ENCODE measurements around the gene INF2.

DNA sequence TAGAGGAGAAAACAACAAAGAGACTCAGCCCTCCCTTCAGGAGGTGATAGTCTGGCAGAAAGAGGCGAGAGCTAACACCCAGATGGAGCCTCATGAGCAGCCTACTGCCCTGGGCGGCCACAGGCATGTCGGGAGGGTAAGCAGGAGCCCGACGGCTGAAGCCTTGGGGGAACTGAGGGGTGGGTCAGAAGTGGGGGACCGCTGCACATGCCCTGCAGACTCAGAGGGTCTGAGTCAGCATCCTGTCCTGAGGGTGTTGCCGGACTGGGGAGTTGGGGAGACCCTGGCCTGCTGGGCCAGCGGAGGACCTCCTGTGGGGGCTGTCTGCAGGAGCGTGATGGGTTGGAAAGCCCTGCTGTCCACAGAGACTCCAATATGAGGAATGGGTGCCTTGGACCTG lies 15.9 kb upstream of the INF2 start:
- TF ChIP-seq POLR2AphosphoS5 (IDR thresholded peaks at IDR 0.05; ENCODE audit: insufficient read depth, low read depth, low read length) (no peak), EZH2 (IDR thresholded peaks at IDR 0.05; ENCODE audit: borderline replicate concordance, low read depth, low read length, severe bottlenecking) (no peak), POLR2A (IDR thresholded peaks at IDR 0.05; ENCODE audit: low read depth, low read length) (no peak)
- TF ChIP-seq, protein P1, sequence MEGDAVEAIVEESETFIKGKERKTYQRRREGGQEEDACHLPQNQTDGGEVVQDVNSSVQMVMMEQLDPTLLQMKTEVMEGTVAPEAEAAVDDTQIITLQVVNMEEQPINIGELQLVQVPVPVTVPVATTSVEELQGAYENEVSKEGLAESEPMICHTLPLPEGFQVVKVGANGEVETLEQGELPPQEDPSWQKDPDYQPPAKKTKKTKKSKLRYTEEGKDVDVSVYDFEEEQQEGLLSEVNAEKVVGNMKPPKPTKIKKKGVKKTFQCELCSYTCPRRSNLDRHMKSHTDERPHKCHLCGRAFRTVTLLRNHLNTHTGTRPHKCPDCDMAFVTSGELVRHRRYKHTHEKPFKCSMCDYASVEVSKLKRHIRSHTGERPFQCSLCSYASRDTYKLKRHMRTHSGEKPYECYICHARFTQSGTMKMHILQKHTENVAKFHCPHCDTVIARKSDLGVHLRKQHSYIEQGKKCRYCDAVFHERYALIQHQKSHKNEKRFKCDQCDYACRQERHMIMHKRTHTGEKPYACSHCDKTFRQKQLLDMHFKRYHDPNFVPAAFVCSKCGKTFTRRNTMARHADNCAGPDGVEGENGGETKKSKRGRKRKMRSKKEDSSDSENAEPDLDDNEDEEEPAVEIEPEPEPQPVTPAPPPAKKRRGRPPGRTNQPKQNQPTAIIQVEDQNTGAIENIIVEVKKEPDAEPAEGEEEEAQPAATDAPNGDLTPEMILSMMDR (IDR thresholded peaks at IDR 0.05; ENCODE audit: extremely low read depth in 1 of 2, insufficient read depth in 1 of 2, low read depth in 1 of 2, low read length in 2 of 2), result no peak

All from endothelial cell of umbilical vein (primary cell).